GM19099 (cell line): ENCODE data around the gene FREY1.

Experiments used
- POLR2A ChIP-seq: IDR thresholded peaks from 3 replicates; pipeline ENCODE4 v1.6.1; 2011; ENCODE audit warnings: low read depth; ENCODE audit not compliant: insufficient read length; ENCODE audit errors: extremely low read depth

The FREY1 gene

DNA sequence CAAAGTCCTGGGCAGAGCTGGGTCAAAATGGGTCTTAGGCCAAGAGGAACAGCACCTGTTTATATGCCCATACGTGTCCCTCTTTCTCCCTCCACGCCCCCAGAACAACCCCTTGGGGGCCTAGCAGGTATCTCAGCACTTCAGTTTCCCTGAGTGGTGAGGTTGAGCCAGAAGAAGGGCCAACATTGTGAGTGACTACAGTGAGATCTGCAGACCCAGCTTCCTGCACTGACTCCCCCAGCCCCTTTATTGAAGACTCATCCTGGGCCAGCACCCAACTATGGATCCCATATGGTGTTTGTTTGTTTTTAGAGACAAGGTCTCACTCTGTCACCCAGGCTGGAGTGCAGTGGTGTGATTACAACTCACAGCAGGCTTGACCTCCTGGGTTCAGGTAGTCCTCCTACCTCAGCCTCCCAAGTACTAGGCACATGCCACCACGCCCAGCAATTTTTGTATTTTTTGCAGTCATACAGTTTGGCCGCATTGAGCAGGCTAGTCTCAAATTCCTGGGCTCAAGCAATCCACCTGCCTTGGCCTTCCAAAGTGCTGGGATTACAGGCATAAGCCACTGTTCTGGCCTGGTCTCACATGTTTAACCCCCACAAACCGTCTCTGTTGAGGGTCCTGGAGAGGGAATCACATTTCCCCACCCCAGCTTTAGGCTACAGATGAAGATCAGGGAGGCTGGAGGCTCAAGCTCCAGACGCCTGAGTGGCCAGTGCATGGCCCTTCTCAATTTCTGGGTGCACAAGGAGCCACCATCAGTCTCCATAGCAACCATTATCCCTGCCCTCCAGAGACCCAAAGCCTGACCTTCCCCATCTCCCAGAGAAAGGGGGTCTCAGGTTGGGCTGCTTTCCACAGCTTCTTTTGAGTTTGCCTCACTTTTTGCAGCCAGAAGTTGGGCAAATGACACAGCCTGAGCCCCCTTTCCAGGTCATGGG is 13.7 kb upstream of the FREY1 start:
- no peak for TF ChIP-seq POLR2A

DNA sequence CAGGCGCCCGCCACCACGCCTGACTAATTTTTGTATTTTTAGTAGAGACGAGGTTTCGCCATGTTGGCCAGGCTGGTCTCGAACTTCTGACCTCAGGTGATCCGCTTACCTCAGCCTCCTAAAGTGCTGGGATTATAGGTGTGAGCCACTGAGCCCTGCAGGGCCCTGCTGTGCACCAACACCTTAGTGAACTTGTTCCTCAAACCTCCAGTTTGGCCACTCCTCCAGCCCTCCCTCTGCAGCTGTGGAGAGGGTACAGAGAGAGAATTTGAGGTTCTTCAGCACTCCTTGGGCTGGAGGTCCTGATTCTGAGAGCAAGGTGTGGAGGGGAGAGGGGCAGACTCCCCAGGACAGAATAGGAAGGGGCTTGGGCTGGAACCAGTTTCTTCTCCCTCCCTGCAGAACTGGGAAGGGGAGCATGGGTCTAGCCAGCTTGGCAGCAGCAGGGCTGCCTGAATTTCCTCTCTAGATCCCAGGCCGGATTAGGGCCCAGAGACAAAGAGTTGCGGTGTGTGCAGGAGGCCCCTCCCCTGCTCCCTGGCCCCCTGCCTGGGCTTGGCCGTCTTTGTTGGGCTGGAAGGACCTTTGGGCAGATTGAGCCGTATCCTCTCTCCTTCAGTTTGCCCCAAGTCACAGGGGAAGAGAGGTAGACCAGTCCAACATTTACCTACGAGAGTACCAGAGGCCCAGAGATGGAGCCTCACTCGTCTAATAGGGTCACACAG is 12.9 kb upstream of the FREY1 start:
- no peak for TF ChIP-seq POLR2A

DNA sequence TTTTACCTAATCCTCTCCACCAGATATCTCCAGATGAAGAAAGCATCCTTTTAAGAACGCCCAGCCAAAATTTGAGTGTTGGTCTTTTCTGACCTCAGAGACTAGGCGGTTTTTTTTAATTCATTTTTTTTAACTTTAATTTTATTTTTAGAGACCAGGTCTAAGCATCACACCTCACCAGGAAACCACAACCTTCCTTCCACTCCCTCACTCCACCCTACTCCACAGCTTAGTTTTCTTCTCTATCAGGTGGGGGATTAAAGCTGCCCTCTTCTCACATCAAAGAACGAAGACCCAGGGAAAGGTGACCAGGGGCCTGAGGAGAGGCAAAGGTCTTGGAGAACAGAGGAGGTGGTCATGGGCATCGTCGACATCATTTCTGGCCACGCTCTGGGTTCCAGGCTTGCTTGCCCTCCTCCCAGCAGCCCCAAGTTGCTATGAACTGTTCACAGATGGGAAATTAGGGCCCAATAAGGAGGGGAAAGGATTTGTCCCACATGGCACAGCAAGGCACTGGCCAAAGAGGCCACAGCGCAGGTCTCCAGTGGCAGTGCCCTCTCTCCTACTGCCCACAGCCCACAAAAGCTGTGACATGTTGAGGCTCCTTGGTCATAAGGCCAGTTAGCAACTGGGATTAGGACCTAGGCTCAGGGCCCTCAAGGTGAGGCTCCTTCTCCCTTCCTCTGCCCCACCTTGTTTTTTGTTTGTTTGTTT is 12.0 kb upstream of the FREY1 start:
- no peak for TF ChIP-seq POLR2A

DNA sequence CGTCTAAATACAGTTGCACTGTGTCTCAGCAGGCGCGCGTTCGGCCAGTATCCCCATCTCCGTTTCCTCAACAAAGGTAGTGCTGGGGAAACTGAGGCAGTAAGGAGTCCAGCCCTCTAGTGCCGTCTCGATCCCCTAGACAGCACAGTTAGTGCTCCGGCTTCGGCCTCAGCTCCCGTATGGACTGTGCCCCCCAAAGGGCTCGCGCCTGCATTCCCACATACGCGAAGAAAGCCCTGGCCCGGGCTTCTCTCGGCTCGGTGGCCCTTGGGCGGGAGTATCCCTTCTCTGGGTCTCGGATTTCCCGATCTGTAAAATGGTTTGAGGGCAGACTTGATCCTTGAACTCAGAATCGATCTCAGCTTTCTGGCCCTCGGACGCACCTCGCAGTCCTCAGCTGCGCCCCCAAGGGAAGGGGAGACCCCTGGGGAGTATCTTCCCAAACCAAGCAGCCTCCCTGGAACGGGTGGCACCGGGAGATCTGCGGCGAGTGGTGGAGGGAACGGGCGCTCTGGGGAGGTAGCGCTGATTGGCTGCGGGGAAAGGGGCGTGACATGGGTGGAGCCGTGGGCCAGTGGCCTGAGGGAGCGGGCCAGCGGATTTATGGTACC is 11.4 kb upstream of the FREY1 start:
- TF ChIP-seq POLR2A: peak; percentile 44

DNA sequence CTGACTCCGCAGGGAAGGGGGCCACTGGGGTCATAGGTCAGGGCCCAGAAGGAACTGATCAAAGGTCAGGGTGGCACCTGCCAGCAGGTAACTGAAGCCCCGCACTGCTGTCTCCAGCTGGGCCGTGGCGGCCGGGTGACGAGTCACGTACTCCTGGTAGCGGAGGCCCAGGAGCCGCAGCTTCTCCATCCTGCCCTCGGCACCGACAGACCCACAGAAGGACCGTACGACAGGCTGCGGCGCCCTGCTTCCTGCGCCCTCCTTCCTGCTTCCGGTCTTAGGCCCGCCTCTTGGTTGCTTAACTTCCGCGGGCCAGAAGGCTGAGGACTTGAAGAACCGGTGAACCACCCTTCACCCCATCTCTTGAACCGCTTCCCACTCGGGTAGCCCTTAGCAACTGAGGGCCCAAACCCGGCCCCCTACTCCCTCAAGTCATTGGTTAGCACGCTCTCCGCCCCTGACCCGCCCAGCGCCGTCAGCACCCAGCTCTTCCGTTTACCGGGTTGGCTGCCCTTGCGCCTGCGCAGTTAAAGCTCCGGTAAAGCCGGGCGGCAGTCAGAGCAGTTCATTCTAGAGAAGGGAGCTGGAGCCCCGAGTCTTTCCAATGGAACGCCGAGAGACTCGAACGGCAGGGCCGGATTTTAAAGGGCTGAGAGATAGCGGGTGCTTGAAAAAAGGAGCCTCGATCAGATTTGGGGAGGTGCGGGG is 10.7 kb upstream of the FREY1 start, which contains the start of gene PEX16:
Gene PEX16 (minus strand): TSS at position 255 of the 708 bp plus-strand sequence. CDS start 66 bp downstream, at position 189.
- TF ChIP-seq POLR2A: peak; percentile 89

DNA sequence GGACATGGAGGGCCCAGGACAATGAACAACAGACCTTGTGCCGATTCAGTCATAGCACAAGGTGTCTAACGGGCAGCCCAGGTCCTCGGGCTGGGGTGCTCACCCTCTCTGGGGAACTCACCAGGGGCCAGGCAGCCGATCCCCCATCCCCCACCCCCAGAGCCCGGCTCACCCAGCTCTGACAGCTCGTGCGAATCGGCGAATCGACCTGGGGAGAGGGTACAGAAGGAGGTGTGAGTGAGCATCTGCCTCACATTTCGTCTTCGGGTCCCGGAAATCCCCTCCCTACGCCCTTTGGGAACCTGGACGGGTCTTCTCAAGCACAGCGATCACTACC is 10.2 kb upstream of the FREY1 start:
- TF ChIP-seq POLR2A: no peak

DNA sequence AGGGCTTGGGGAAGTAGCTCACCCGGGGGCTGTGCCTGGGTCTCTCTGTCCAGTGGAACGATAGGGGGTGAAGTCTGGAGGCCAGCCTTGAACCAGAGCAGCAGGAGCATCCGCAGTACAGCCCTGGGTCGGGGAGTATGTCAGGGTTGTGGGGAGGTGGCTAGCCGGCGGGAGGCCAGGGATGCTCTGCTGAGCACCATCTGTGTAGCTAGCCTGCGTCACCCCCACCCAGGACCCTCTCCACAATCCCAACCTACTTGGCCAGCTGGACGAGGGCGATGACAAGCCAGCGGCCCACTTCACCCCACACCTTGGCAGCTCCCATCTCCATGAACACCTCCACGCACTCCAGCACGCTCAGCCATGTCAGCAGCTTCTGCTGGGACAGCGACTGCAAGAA is 8.4 kb upstream of the FREY1 start:
- no peak for TF ChIP-seq POLR2A

DNA sequence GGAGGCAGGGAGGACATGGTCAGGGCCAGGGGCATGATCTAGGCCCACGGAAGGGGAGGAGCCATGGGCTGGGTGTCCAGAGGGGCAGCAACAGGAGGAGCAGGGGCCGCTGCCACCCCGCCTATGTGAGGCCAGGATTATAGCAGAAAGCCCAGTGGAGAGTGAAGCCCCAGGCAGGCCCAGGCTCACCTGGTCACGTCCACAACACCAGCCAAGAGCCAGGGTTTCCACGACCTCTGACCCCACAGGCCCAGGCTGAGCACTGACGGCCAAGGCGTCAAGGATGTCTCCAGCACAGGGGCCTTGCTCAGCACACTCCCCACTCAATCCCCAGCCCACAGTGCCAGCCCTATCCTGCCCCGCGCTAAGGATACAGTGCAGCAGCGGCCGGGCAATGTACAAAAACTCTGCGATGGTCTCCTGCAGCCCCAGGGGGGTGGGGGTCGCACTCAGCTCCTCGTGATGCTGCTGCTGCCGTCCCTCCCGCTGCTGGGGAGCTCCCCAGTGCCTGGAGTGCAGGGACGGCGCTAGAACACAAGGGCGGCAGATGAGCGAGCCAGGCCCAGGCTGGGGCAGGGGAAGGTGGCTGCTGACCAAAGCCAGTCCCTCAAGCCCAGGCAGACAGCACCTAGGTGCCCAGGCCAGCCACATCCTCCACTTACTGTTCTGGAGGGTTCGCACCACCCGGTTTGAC is 7.0 kb upstream of the FREY1 start:
- no peak for TF ChIP-seq POLR2A

DNA sequence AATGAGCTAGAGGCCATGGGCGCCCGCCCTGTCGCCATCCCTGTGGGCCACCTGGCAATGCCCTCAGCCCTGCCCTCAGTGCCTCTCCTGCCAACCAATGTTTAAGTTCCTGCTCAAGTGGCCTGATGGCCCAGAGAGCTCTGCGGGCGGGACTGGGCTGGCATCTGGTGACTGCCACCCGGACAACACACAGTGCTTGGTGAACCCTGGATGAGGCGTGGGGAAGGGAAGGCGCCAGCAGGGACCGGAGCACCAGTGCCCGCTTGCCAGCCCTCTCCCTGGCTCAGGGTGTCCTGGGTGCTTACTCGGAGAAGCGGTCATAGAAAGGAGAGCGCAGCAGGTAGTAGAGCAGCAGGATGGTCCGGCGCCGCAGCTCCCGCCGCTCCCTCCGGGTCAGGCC is 6.4 kb upstream of the FREY1 start:
- no peak for TF ChIP-seq POLR2A

DNA sequence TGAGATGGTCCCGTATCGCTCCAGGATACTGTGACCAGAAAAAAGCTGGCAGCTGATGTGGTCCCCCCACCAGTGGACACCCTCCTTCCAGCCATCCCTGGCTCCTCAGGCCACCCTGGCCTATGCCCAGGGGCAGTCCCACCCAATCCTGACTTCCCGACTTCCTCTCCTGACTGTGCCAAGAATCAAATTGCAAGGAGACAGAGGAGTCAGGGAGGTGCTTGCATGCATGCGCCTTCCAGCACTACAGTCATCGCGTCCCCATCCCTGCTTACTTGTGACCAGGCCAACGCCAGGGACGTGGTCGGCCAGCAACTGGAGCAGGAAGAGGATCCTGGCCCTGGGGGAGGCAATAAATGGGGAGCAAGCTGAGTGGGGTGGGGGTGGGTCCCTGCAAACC is 3.6 kb upstream of the FREY1 start:
- no peak for TF ChIP-seq POLR2A

DNA sequence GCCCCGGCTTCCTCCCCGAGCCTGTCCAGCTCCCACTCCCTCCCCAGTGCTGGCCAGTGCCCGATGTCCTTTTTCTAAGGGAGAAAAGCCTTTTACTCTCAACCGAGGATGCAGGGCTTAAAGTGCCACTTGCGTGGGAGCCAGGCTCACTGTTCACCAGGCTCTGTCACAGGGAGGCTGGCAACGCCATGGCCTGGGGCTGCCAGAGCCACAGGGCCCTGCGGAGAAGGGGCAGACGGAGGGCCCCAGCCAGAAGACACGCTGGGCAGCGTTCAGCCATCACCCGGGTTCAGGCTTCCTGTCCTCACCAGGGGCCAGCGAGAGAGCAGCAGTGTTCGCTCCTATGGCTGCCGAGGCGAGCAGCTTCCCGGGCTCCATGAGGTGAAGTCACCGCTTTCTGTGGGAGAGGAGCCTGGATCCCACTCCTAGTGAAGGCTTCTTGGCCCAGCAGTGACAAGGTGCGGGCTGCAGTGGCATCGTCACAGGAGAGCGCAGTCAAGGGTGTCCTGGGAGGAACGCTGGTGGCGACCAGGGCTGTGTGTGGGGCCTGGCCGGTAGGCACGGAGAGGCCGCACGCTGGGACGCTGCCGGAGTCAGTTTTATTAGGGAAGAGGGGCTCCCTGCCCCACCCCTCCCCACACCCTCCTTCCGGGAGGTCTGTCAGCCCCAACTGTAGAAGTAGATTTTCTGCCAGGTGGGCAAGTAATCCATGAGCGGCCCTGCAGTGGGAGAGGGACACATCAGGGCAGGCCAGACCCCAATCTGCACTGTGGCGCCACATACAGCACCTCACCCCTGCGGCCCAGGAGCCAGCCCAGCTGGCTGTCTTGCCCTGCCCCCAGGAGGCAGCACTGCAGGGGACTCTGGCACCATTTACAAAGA is 2.8 kb upstream of the FREY1 start:
- no peak for TF ChIP-seq POLR2A

DNA sequence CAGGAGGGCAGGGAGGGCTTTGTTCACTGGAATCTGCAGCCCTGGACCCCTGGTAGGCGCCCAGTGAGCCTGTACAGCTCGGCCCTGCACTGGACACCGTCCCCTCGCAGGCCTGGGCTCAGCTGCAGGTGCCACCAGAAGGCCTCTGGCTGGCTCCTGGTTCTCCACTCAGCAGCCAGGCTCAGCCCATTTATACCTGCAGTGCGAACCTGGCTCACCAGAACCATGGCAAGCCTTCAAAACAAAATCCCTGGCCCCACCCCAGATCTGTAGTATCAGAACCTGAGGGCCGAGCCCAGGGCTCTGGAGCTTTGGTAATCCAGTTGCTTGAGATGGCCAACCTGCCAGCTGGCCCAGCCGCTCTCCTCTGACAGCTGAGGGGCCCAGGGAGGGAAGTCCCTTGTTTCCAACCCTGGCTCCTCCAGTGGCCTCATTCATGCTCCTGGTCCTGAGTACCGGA is 870 bp upstream of the FREY1 start:
- TF ChIP-seq POLR2A: no peak
